ENCODE data around the gene POLR2H. TPM values are rescaled to one million over a fixed set of nuclear protein-coding genes. Genes with fewer than 3 reads are reported as not detected.
A peak's percentile ranks its signal among the peaks of the same experiment; 100 is the strongest.

The POLR2H gene
- total and polyA plus RNA-seq, 2 experiments from 2014 or later = 96.2 to 112 TPM

- no peaks in the 10 kb centered on the region for H3K9me3 ChIP-seq (ENCODE audit: low read depth)
- no peak for TF ChIP-seq CTCF (IDR thresholded peaks at IDR 0.05; ENCODE audit: low read depth, low read length)
Observed at GRCh38 chr3:184358921-184359350, 2.6 kb upstream of the POLR2H start.

GRCh38 chr3:184359610-184360009 is 1.9 kb upstream of the POLR2H start:
- no peak for TF ChIP-seq CTCF (IDR thresholded peaks at IDR 0.05; ENCODE audit: low read depth, low read length)
- DNase-seq (ENCODE audit: low read depth in 1 of 2, low spot score in 1 of 2) = no peak
- H3K4me3 ChIP-seq = no peak overlapping the region

More at GRCh38 chr3:184358921-184359350, 2.6 kb upstream of the POLR2H start:
- Histone ChIP-seq H3K36me3 (peaks cover 10% of the 10 kb centered on the region), H3K4me3 (no peak overlapping the region), H3K27ac (no peak overlapping the region), H3K27me3 (no peaks in the 10 kb centered on the region), H3K4me1 (ENCODE audit: low read depth) (peaks cover 11% of the 10 kb centered on the region)
- DNase-seq (ENCODE audit: low read depth in 1 of 2, low spot score in 1 of 2) = no peak

GRCh38 chr3:184360070-184360928 is 1.2 kb upstream of the POLR2H start:
- Histone ChIP-seq H3K4me3 (peak overlapping the region; percentile 69), H3K4me1 (ENCODE audit: low read depth) (peaks cover 14% of the 10 kb centered on the region), H3K36me3 (peaks cover 10% of the 10 kb centered on the region), H3K9me3 (ENCODE audit: low read depth) (no peaks in the 10 kb centered on the region), H3K27me3 (no peaks in the 10 kb centered on the region), H3K27ac (no peak overlapping the region)
- no peak for DNase-seq (ENCODE audit: low read depth in 1 of 2, low spot score in 1 of 2)
- TF ChIP-seq CTCF (IDR thresholded peaks at IDR 0.05; ENCODE audit: low read depth, low read length) = no peak

More at GRCh38 chr3:184359610-184360009, 1.9 kb upstream of the POLR2H start:
- H3K4me1 ChIP-seq (ENCODE audit: low read depth) = peaks cover 14% of the 10 kb centered on the region
- no peak overlapping the region for H3K27ac ChIP-seq
- H3K9me3 ChIP-seq (ENCODE audit: low read depth) = no peaks in the 10 kb centered on the region
- peaks cover 10% of the 10 kb centered on the region for H3K36me3 ChIP-seq
- no peaks in the 10 kb centered on the region for H3K27me3 ChIP-seq

GRCh38 chr3:184360929-184361531 is 480 bp upstream of the POLR2H start:
- H3K27me3 ChIP-seq = no peaks in the 10 kb centered on the region
- H3K9me3 ChIP-seq (ENCODE audit: low read depth) = no peaks in the 10 kb centered on the region
- TF ChIP-seq CTCF (IDR thresholded peaks at IDR 0.05; ENCODE audit: low read depth, low read length) = no peak
- H3K27ac ChIP-seq = no peak overlapping the region
- DNase-seq (ENCODE audit: low read depth in 1 of 2, low spot score in 1 of 2) = no peak
- peaks cover 10% of the 10 kb centered on the region for H3K36me3 ChIP-seq
- H3K4me3 ChIP-seq = peak overlapping the region; percentile 69
- H3K4me1 ChIP-seq (ENCODE audit: low read depth) = peaks cover 14% of the 10 kb centered on the region

- Histone ChIP-seq H3K36me3 (peaks cover 11% of the 10 kb centered on the region), H3K4me1 (ENCODE audit: low read depth) (peaks cover 14% of the 10 kb centered on the region), H3K4me3 (peak overlapping the region; percentile 69), H3K9me3 (ENCODE audit: low read depth) (no peaks in the 10 kb centered on the region), H3K27me3 (no peaks in the 10 kb centered on the region), H3K27ac (peak overlapping the region; percentile 100)
- DNase-seq (ENCODE audit: low read depth in 1 of 2, low spot score in 1 of 2) = peak; percentile 62 to 69
- TF ChIP-seq CTCF (IDR thresholded peaks at IDR 0.05; ENCODE audit: low read depth, low read length) = no peak
Observed at GRCh38 chr3:184361932-184362667, 590 bp downstream of the POLR2H start.

Measured in cardiac muscle cell (in vitro differentiated cells and primary cell).